Prostate gland (tissue), 2 donors: ENCODE data around the gene ADARB2. TPM values are rescaled to one million over a fixed set of nuclear protein-coding genes. Genes with fewer than 3 reads are reported as not detected.

Experiments used
- DNase-seq: peaks from one replicate; pipeline ENCODE4 v3.0.0-alpha.2; 2019; ENCODE audit warnings: low spot score
- H3K27ac ChIP-seq, 2 donors: fragments of 200-600 bp; sonication (generic); 2 replicates each; pipeline ENCODE4 v1.5.1; 2017 to 2019
- H3K27me3 ChIP-seq: fragments of 200-600 bp; sonication (generic); replicated peaks from 2 replicates; pipeline ENCODE4 v1.5.1; 2019; ENCODE audit not compliant: insufficient read depth
- H3K36me3 ChIP-seq, 2 donors: fragments of 200-600 bp; sonication (generic); 1 replicate in 1 of 2; 2 replicates in 1 of 2; pipeline versions ENCODE4 v1.5.1 to v1.8.1; 2017 to 2019
- H3K4me1 ChIP-seq: fragments of 200-600 bp; sonication (generic); replicated peaks from 2 replicates; pipeline ENCODE4 v1.5.1; 2019
- H3K4me3 ChIP-seq, 2 donors: fragments of 200-600 bp; sonication (generic); 2 replicates each; pipeline ENCODE4 v1.5.1; 2017 to 2019
- H3K9me3 ChIP-seq: fragments of 200-600 bp; sonication (generic); 2 replicates; pipeline ENCODE4 v1.5.1; 2017
- CTCF ChIP-seq, 4 experiments: fragments of 200-600 bp in 2 of 4; fragments of 450-650 bp in 2 of 4; sonication (generic) in 2 of 4; IDR thresholded peaks; 1 replicate in 3 of 4; 2 replicates in 1 of 4; pipeline ENCODE4 v1.5.1; 2016 to 2019; ENCODE audit warnings: antibody characterized with exemption in 4 of 4, mild to moderate bottlenecking in 2 of 4, moderate library complexity in 2 of 4
- POLR2A ChIP-seq: fragments of 450-650 bp; IDR thresholded peaks from one replicate; pipeline ENCODE4 v1.6.1; 2016; ENCODE audit warnings: antibody characterized with exemption, mild to moderate bottlenecking
- POLR2AphosphoS5 ChIP-seq: sonication (generic); formaldehyde crosslinking; IDR thresholded peaks from one replicate; pipeline ENCODE4 v1.6.1; 2017; ENCODE audit warnings: antibody characterized with exemption
- WGBS: methylation state at CpG from one replicate; pipeline ENCODE4 v1.1.5; 2018; 5-methylcytosine and 5-hydroxymethylcytosine counted together
- intact Hi-C: fragments of 100-400 bp; cut with DNase I; formaldehyde crosslinking; loops from one replicate; pipeline ENCODE4 v1.14.2; 2022
- total RNA-seq, 2 donors: library from RNA; depleted of rRNA; stranded (reverse); fragments of >200 nt; gene quantifications; one replicate each; pipeline ENCODE4 v1.1.0, GENCODE V29; 2016

ADARB2 gene
- total RNA-seq, 2 donors from 2014 or later: 0.36 to 10.5 TPM

DNA sequence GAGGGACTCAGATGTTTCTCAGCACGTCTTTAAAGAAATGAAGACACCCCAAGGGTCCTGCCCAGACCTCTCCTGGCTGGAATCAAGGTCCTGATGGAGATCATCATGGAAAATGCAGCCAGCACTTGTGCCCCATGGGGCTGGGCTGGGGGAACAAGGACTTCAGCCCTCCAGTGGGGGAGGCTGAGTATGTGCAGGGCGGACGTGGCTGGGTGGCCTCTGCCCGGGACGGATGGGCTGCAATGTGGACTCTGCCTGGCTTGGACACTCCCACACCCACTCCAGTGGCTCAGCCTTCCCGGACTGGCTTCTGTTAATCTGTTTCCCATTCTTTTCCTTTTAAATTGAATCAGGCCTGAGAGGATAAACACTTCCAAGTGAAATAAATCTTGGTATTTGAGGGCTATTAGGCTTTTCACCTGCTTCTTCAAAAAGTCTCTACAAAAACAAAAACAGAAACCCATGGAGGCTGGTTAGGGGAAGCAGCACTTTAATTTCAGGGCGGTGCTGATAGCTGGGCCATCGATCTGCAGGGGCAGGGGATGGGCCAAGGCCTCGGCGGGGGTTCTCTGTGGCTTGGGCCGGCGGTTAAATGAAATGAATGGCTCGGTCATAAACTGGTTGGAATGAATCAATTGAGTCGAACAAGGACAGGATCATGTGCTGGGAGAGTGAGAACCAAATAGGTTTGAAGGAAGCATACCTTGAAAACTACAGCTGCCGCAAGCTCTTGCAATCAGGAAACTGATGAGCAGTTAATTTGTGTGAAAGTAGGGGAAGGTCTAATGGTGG lies 51.4 kb downstream of the ADARB2 start:
- Histone ChIP-seq H3K9me3 (no peaks in the 10 kb centered on the region), H3K4me3 (no peak overlapping the region), H3K4me1 (no peaks in the 10 kb centered on the region), H3K36me3 (no peaks in the 10 kb centered on the region), H3K27me3 (no peaks in the 10 kb centered on the region), H3K27ac (no peak overlapping the region)
- DNase-seq: no peak
- no peak for TF ChIP-seq CTCF (IDR thresholded peaks at IDR 0.05)
- no peak for TF ChIP-seq POLR2AphosphoS5
- no peak for TF ChIP-seq POLR2A
- WGBS: 62% methylated on average over 15 of the region's 15 CpGs
- intact Hi-C loops: no loop called here

DNA sequence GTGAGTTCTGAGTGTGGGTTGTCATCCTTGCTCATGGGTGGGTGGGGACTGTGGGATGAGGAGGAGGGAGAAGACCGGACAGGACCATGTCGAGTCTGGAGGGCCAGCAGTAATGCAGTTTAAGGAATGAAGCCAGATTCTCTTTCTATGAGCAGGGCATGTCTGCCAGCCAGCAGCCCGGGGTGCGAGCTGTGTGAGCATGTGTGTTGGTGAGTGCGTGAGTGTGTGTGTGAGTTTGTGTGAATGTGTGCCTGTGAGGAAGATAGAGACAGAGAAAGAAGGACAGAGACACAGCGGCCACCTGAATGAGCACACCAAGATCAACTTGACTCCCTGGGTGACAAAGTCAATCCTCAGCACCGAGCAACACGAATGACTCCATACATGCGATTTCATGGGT lies 52.3 kb downstream of the ADARB2 start:
- intact Hi-C loops: no loop called here
- 94% methylated on average over 9 of the region's 9 CpGs for WGBS
- Histone ChIP-seq H3K27ac (no peak overlapping the region), H3K4me3 (no peak overlapping the region), H3K27me3 (no peaks in the 10 kb centered on the region), H3K4me1 (no peaks in the 10 kb centered on the region), H3K36me3 (no peaks in the 10 kb centered on the region), H3K9me3 (no peaks in the 10 kb centered on the region)
- TF ChIP-seq POLR2A: no peak
- DNase-seq: no peak

- Histone ChIP-seq H3K4me1 (no peaks in the 10 kb centered on the region), H3K36me3 (no peaks in the 10 kb centered on the region), H3K27me3 (no peaks in the 10 kb centered on the region), H3K27ac (no peak overlapping the region), H3K9me3 (no peaks in the 10 kb centered on the region), H3K4me3 (no peak overlapping the region)
- intact Hi-C loops: no loop called here
- 89% methylated on average over 12 of the region's 12 CpGs for WGBS
- TF ChIP-seq POLR2A (no peak), POLR2AphosphoS5 (no peak), CTCF (IDR thresholded peaks at IDR 0.05) (no peak)
- no peak for DNase-seq
Observed at GRCh38 chr10:1683649-1684048, 53.7 kb downstream of the ADARB2 start.

- WGBS: 69% methylated on average over 13 of the region's 13 CpGs
- H3K4me1 ChIP-seq: no peaks in the 10 kb centered on the region
- no peak for DNase-seq
- H3K4me3 ChIP-seq: no peak overlapping the region
- H3K36me3 ChIP-seq: no peaks in the 10 kb centered on the region
- TF ChIP-seq POLR2A (no peak), POLR2AphosphoS5 (no peak)
- H3K9me3 ChIP-seq: no peaks in the 10 kb centered on the region
- intact Hi-C loops: no loop called here
- H3K27ac ChIP-seq: no peak overlapping the region
- no peaks in the 10 kb centered on the region for H3K27me3 ChIP-seq
Observed at GRCh38 chr10:1679821-1680650, 57.3 kb downstream of the ADARB2 start.

DNA sequence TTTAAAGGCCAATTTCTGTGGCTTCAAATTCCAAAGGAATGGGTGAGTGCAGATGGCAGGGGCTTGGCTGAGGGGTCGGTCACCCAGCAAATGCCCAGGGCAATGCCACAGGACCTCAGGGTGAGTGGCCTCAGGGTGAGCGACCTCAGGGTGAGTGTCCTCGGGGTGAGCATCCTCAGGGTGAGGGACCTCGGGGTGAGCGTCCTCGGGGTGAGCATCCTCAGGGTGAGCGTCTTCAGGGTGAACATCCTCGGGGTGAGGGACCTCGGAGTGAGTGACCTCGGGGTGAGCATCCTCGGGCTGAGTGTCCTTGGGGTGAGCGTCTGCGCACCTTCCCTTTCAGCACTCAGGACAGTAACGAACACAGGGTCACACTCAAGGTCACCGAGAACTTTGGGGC lies 59.2 kb downstream of the ADARB2 start:
- WGBS: 90% methylated on average over 15 of the region's 15 CpGs
- DNase-seq: no peak
- Histone ChIP-seq H3K36me3 (no peaks in the 10 kb centered on the region), H3K27ac (no peak overlapping the region), H3K4me1 (no peaks in the 10 kb centered on the region), H3K4me3 (no peak overlapping the region), H3K27me3 (no peaks in the 10 kb centered on the region), H3K9me3 (no peaks in the 10 kb centered on the region)
- TF ChIP-seq POLR2A: no peak
- no peak for TF ChIP-seq CTCF (IDR thresholded peaks at IDR 0.05)
- TF ChIP-seq POLR2AphosphoS5: no peak
- intact Hi-C loops: no loop called here
